GM18519 (cell line): ENCODE results near the gene MTMR12.
"Not testable (repeated sequence)": the region's sequence is repeated elsewhere in the genome, so short reads cannot be mapped to it uniquely, and the experiment has no call there.

Experiments used
- ATAC-seq: cut with Tn5 transposase; IDR thresholded peaks from one replicate; pipeline ENCODE4 v1.9.1; 2021; ENCODE audit warnings: mild to moderate bottlenecking, moderate library complexity; ENCODE audit not compliant: unreplicated experiment, low FRiP score

Gene MTMR12

GRCh38 chr5:32245742-32246141 lies 67.0 kb downstream of the MTMR12 start:
- no peak for ATAC-seq

GRCh38 chr5:32244017-32244416 lies 68.7 kb downstream of the MTMR12 start:
- ATAC-seq = no peak

- ATAC-seq = no peak
These were observed 71.5 kb downstream of the MTMR12 start for GRCh38 chr5:32241034-32241783.

DNA sequence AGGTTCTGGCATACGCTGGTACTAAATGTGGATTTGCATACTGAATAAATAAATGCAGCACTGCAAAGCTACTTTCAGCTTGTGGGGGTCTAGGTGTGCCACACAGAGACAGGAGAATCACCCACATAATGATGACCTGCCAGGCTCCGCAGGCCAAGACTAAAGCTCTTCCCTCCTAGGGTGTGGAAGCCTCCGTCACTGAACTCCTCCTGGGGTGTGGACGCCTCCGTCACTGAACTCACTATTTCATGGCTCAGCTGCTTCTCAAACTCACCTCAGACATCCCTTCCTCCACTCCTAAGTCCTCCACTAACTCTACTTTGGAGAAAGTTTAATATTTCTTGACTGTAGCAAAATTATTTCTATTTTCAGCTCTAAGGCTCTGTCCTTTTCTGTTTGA lies 73.4 kb downstream of the MTMR12 start:
- no peak for ATAC-seq

- ATAC-seq = no peak
These were observed 78.9 kb downstream of the MTMR12 start for GRCh38 chr5:32233696-32234447.

DNA sequence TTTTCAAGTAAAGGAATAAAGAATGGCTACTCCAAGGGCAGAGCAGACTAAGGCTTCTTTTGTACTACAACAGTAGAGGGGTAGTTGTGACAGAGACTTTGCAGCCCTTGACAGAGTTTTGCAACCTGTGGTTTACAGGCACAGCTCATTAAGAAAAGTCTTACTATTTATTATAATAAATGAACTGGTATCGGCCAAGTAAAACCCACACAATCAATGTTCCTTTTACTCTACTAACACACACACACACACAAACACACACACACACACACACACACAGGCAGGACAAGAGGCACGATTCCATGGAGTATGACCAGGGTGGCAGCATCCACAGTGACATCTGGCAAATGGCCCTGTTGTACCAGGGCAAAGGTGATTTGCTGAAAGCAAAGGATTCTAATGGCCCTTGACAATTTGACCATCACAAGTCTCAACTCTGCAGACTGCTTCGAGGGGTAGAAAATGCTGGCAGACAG lies 79.5 kb downstream of the MTMR12 start:
- no peak for ATAC-seq

DNA sequence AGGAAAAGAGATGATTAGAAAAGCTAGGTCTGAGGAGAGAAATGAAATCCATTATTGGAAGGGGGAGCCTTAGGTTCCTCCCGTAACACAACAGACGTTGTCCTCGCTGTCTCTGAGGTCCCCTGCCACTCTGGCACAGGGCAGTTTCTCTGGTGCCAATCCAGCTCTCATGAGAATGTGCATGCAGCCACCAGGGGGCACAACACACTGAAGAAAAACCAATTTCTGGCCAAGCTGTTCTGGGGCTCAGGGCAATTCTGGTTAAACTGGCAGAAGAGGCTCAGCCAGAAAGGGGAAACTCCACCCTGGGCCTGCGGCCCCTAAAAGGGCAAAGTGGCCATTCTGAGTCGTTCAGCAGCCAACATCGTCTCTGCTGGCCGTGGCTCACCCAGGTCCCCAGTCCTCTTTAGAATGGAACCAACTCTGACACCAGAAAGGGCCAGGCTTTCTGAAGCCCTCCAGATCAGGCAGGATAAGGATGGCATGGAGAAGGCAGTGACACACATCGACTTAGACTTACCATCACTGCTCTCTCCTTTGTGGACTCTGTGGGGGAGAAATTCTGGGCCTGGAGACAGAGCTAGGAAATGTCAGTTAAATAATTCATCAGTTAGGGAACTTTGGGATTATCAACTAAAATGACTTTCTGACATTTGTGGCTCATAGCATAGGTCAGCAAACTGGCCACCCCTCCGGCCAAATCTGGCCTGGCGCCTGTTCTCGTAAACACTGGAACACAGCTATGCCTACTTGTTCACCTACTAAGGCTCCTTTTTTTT lies 80.1 kb downstream of the MTMR12 start:
- peak; percentile 85 for ATAC-seq

DNA sequence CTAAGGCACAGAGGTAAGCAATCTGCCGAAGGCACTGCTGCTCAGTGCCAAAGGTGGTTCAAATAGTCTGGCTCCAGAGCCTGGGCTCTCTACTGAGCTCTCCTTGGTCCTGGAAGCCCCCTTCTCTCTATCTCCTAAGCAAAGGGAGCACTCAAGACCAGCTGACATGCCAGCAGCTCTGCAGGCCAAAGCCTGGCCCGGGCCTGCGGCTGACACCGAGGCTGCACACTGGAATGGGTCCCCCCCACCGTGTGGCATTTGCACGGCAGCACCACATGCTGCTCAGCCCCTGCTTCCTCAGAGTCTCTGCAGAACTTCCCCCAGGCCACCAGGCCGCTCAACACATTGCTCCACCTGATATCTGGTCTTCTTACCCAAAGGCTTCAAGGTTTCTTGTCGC lies 80.8 kb downstream of the MTMR12 start:
- ATAC-seq = no peak

GRCh38 chr5:32231241-32231640 lies 81.5 kb downstream of the MTMR12 start:
- no peak for ATAC-seq

GRCh38 chr5:32230356-32231099 lies 82.2 kb downstream of the MTMR12 start:
- ATAC-seq = no peak

DNA sequence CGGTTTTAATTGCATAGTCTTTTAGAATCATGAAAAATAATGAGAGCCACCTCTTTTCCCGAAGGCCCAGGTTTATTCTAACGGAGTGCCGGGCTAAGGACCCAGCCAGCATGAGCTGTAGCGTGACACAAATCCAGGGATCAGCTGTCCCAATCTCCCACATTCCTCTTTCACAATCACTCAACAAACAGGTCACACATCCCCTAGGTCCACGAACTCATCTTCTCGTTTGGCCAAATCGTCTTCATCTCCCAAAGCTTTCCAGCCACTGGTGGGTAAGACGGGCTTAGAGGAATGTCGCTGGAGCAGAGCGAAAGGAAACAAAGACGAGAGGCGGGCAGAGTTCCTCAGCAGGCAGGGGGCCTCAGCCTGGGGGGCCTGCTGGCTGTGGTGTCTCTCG lies 83.2 kb downstream of the MTMR12 start:
- ATAC-seq = no peak

DNA sequence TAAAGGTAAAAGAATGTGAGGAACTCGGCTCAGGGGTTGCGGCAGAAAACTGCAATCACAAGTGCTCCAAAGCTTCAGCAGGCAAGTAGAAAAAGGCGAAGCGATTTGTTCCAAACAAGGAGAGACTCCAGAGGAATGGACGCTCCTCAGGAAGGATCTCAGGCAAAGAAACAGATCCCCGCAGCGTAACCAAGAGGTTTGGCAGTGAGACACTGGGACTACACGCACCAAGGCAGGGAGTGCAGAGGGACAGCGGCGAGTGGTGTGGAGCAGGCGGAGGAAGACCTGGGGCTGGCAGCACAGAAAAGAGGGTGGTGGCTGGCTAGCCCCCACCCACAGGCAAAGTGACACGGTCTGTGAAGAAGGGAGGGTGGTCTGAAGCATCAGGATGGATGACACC lies 83.9 kb downstream of the MTMR12 start:
- ATAC-seq = no peak

- ATAC-seq = no peak
These were observed 87.3 kb downstream of the MTMR12 start for GRCh38 chr5:32225445-32225844.

DNA sequence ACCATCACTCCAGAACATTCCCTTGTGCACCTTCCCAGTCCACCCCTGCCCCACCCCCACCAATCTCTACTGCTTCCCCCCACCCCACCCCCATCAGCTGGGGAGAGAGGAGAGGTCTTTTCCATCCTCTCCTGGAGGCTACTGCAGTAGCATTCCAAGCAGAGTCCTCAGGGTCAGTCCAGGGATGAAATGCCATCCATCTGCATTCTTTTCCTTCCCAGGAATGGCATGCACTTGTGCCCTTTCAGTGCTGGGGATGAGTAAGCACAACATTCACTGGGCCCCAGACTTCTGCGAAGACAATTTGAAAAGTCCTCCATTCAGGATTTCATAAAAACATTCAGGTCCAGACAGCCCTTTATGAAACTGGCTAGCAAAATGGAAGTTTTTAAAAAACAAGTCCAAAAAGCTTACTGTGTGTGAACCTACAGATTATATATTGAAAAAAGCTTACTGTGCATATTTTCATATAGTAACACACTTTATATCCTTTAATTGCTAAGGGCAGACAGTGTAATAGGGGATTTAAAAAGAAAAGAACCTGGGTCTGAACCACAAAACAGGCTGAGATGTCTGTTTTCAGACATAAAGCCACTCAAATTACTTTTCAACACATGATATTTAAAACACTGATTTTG lies 88.6 kb downstream of the MTMR12 start:
- ATAC-seq = no peak

- no peak for ATAC-seq
These were observed 89.8 kb downstream of the MTMR12 start for GRCh38 chr5:32222723-32223470.

GRCh38 chr5:32217886-32218396 lies 94.8 kb downstream of the MTMR12 start:
- no peak for ATAC-seq

DNA sequence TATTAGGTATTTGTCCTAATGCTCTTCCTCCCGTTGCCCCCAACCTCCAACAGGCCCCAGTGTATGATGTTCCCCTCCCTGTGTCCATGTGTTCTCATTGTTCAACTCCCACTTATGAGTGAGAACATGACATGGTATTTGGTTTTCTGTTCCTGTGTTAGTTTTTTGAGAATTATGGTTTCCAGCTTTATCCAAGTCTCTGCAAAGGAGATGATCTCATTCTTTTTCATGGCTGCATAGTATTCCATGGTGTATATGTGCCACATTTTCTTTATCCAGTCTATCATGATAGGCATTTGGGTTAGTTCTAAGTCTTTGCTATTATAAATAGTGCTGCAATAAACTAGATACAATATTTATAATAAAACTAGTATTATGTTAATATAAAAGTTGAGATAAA lies 98.4 kb downstream of the MTMR12 start:
- not testable (repeated sequence) for ATAC-seq

GRCh38 chr5:32210151-32210550 lies 102.6 kb downstream of the MTMR12 start:
- ATAC-seq = no peak

DNA sequence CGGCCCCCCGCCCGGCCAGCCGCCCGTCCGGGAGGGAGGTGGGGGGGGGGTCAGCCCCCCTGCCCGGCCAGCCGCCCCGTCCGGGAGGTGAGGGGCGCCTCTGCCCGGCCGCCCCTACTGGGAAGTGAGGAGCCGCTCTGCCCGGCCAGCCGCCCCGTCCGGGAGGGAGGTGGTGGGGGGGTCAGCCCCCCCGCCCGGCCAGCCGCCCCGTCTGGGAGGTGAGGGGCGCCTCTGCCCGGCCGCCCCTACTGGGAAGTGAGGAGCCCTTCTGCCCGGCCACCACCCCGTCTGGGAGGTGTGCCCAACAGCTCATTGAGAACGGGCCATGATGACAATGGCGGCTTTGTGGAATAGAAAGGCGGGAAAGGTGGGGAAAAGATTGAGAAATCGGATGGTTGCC lies 103.9 kb downstream of the MTMR12 start:
- not testable (repeated sequence) for ATAC-seq
